Forelimb muscle (tissue), 1 donor: ENCODE data around the gene CDK14. TPM values are rescaled to one million over a fixed set of nuclear protein-coding genes. Genes with fewer than 3 reads are reported as not detected.
"Not testable (repeated sequence)": the region's sequence is repeated elsewhere in the genome, so short reads cannot be mapped to it uniquely, and the experiment has no call there.

Experiments used
- DNase-seq: peaks from one replicate; pipeline ENCODE4 v3.0.0-alpha.2; 2013; ENCODE audit warnings: low read depth
- polyA plus RNA-seq: library from polyadenylated mRNA; unstranded; fragments of 120-200 nt; gene quantifications from one replicate; pipeline ENCODE4 v1.2.1, GENCODE V29; 2013; ENCODE audit not compliant: insufficient read length

The CDK14 gene
- polyA plus RNA-seq, 1 donor, result 17.2 TPM

- no peak for DNase-seq
These were observed 155.5 kb downstream of the CDK14 start for GRCh38 chr7:90751595-90751994.

- DNase-seq, result no peak
These were observed 155.9 kb downstream of the CDK14 start for GRCh38 chr7:90752051-90752450.

GRCh38 chr7:90755041-90755440 lies 158.9 kb downstream of the CDK14 start:
- DNase-seq, result no peak

- no peak for DNase-seq
These were observed 160.2 kb downstream of the CDK14 start for GRCh38 chr7:90756366-90756765.

- DNase-seq, result not testable (repeated sequence)
These were observed 161.4 kb downstream of the CDK14 start for GRCh38 chr7:90757565-90757950.

GRCh38 chr7:90758933-90759562 lies 162.9 kb downstream of the CDK14 start:
- no peak for DNase-seq

- no peak for DNase-seq
These were observed 163.6 kb downstream of the CDK14 start for GRCh38 chr7:90759710-90760109.

- DNase-seq, result no peak
These were observed 164.8 kb downstream of the CDK14 start for GRCh38 chr7:90760892-90761291.

GRCh38 chr7:90761584-90761983 lies 165.5 kb downstream of the CDK14 start:
- no peak for DNase-seq

- no peak for DNase-seq
These were observed 167.0 kb downstream of the CDK14 start for GRCh38 chr7:90763108-90763507.

GRCh38 chr7:90764848-90765570 lies 168.9 kb downstream of the CDK14 start:
- DNase-seq, result no peak

- no peak for DNase-seq
These were observed 170.9 kb downstream of the CDK14 start for GRCh38 chr7:90766814-90767564.

GRCh38 chr7:90768301-90768700 lies 172.2 kb downstream of the CDK14 start:
- no peak for DNase-seq

- no peak for DNase-seq
These were observed 172.9 kb downstream of the CDK14 start for GRCh38 chr7:90769036-90769435.

GRCh38 chr7:90769566-90769965 lies 173.4 kb downstream of the CDK14 start:
- DNase-seq, result not testable (repeated sequence)

GRCh38 chr7:90771281-90771680 lies 175.2 kb downstream of the CDK14 start:
- no peak for DNase-seq

- no peak for DNase-seq
These were observed 176.3 kb downstream of the CDK14 start for GRCh38 chr7:90772410-90772809.

- no peak for DNase-seq
These were observed 177.1 kb downstream of the CDK14 start for GRCh38 chr7:90773269-90773668.

GRCh38 chr7:90774706-90775105 lies 178.6 kb downstream of the CDK14 start:
- no peak for DNase-seq

- no peak for DNase-seq
These were observed 179.4 kb downstream of the CDK14 start for GRCh38 chr7:90775383-90775965.

- no peak for DNase-seq
These were observed 180.9 kb downstream of the CDK14 start for GRCh38 chr7:90777041-90777440.

GRCh38 chr7:90777465-90777864 lies 181.3 kb downstream of the CDK14 start:
- no peak for DNase-seq
